WTC11 (cell line): Measurements from ENCODE around the gene PRKAR1B. TPM values are rescaled to one million over a fixed set of nuclear protein-coding genes. Genes with fewer than 3 reads are reported as not detected.

ENCODE experiments used
- ATAC-seq: fragments of 200-7000 bp; cut with Tn5 transposase; 2 replicates; pipeline ENCODE4 v1.10.0; 2021; ENCODE audit warnings: mild to moderate bottlenecking, moderate library complexity
- CTCF ChIA-PET: fragments of 300-600 bp; sonication (Branson Sonifier 250); formaldehyde crosslinking; loops from one replicate; lab custom pipeline; 2021; ENCODE audit warnings: antibody characterized with exemption; lab: Charles Lee
- POLR2A ChIA-PET: fragments of 350-600 bp; sonication (Branson Sonifier 250); formaldehyde crosslinking; loops from one replicate; lab custom pipeline; 2021; ENCODE audit warnings: antibody characterized with exemption; lab: Charles Lee
- DNase-seq: peaks from one replicate; pipeline ENCODE4 v3.0.0; 2021; ENCODE audit warnings: low spot score
- H3K27ac Mint-ChIP-seq: 2 replicates; pipeline ENCODE4 v1.8.0; 2021; ENCODE audit warnings: mixed read lengths
- H3K27me3 Mint-ChIP-seq: 2 replicates; pipeline ENCODE4 v1.8.0; 2021; ENCODE audit warnings: low read depth, mild to moderate bottlenecking, moderate library complexity, mixed read lengths
- H3K36me3 Mint-ChIP-seq: 2 replicates; pipeline ENCODE4 v1.8.0; 2021; ENCODE audit warnings: mixed read lengths
- H3K4me1 Mint-ChIP-seq: 2 replicates; pipeline ENCODE4 v1.8.0; 2022; ENCODE audit warnings: mixed read lengths
- H3K4me3 Mint-ChIP-seq: 2 replicates; pipeline ENCODE4 v1.8.0; 2021; ENCODE audit warnings: mild to moderate bottlenecking, moderate library complexity, mixed read lengths
- H3K9me3 Mint-ChIP-seq: 2 replicates; pipeline ENCODE4 v1.8.0; 2021; ENCODE audit warnings: mixed read lengths
- JUN ChIP-seq: sonication (generic); formaldehyde crosslinking; IDR thresholded peaks from 2 replicates; pipeline ENCODE4 v1.8.0; 2023; ENCODE audit warnings: mild to moderate bottlenecking, missing genetic modification reagents
- KAT7 ChIP-seq: sonication (generic); formaldehyde crosslinking; IDR thresholded peaks from 2 replicates; pipeline ENCODE4 v1.8.1; 2023; ENCODE audit warnings: missing genetic modification reagents, mild to moderate bottlenecking, borderline replicate concordance
- NFE2L1 ChIP-seq: sonication (generic); formaldehyde crosslinking; IDR thresholded peaks from 2 replicates; pipeline ENCODE4 v1.8.1; 2023; ENCODE audit warnings: missing genetic modification reagents
- RORB ChIP-seq: fragments of 250-450 bp; sonication (Bioruptor Pico); IDR thresholded peaks from 2 replicates; pipeline ENCODE4 v1.9.0; 2021; ENCODE audit warnings: mild to moderate bottlenecking
- TCF7 ChIP-seq: sonication (generic); formaldehyde crosslinking; IDR thresholded peaks from 2 replicates; pipeline ENCODE4 v1.8.0; 2022; ENCODE audit warnings: mild to moderate bottlenecking, low read depth, missing genetic modification reagents, moderate library complexity
- ZNF317 ChIP-seq: sonication (generic); formaldehyde crosslinking; IDR thresholded peaks from 2 replicates; pipeline ENCODE4 v1.8.1; 2023; ENCODE audit warnings: low read depth, mild to moderate bottlenecking, moderate library complexity, missing genetic modification reagents, borderline replicate concordance
- ZNF416 ChIP-seq: fragments of 250-450 bp; sonication (Bioruptor Pico); IDR thresholded peaks from 2 replicates; pipeline ENCODE4 v1.9.0; 2021; ENCODE audit warnings: mild to moderate bottlenecking, inconsistent platforms
- ZNF671 ChIP-seq: fragments of 250-450 bp; sonication (Bioruptor Pico); IDR thresholded peaks from 2 replicates; pipeline ENCODE4 v1.8.0; 2021; ENCODE audit warnings: mild to moderate bottlenecking
- total RNA-seq: library from RNA; stranded (reverse); gene quantifications from 3 replicates; pipeline ENCODE4 v1.2.3, GENCODE V29; 2021
- TF ChIP-seq, protein P1 (sequence below): sonication (generic); formaldehyde crosslinking; IDR thresholded peaks from 2 replicates; pipeline ENCODE4 v1.8.1; 2023; ENCODE audit warnings: mild to moderate bottlenecking, moderate library complexity, missing genetic modification reagents
- TF ChIP-seq, protein P2 (sequence below): sonication (generic); formaldehyde crosslinking; IDR thresholded peaks from 2 replicates; pipeline ENCODE4 v1.8.0; 2023; ENCODE audit warnings: mild to moderate bottlenecking, missing genetic modification reagents
- TF ChIP-seq, protein P3 (sequence below): sonication (generic); formaldehyde crosslinking; IDR thresholded peaks from 2 replicates; pipeline ENCODE4 v1.8.0; 2023; ENCODE audit warnings: missing genetic modification reagents
- TF ChIP-seq, protein P4 (sequence below): sonication (generic); formaldehyde crosslinking; conservative IDR thresholded peaks from 2 replicates; pipeline ENCODE4 v1.8.1; 2023; ENCODE audit warnings: mild to moderate bottlenecking, low read depth, missing genetic modification reagents, moderate library complexity
- TF ChIP-seq, protein P5 (sequence below): fragments of 250-450 bp; sonication (Bioruptor Pico); IDR thresholded peaks from 2 replicates; pipeline ENCODE4 v1.9.0; 2021; ENCODE audit warnings: mild to moderate bottlenecking
- TF ChIP-seq, protein P6 (sequence below): fragments of 200-600 bp; IDR thresholded peaks from 2 replicates; pipeline ENCODE4 v1.8.0; 2022; ENCODE audit warnings: antibody characterized with exemption
- TF ChIP-seq, protein P7 (sequence below): sonication (generic); formaldehyde crosslinking; IDR thresholded peaks from 2 replicates; pipeline ENCODE4 v1.8.1; 2022; ENCODE audit warnings: low read depth, mild to moderate bottlenecking, moderate library complexity, missing genetic modification reagents, borderline replicate concordance
- TF ChIP-seq, protein P8 (sequence below): fragments of 250-450 bp; sonication (Bioruptor Pico); IDR thresholded peaks from 2 replicates; pipeline ENCODE4 v1.9.0; 2021; ENCODE audit warnings: moderate library complexity, mild to moderate bottlenecking, inconsistent platforms, borderline replicate concordance
- TF ChIP-seq, protein P9 (sequence below): sonication (generic); formaldehyde crosslinking; IDR thresholded peaks from 2 replicates; pipeline ENCODE4 v1.8.0; 2022; ENCODE audit warnings: mild to moderate bottlenecking, missing genetic modification reagents

Gene PRKAR1B
- total RNA-seq, 1 experiment from 2014 or later, result 43.6 TPM

DNA sequence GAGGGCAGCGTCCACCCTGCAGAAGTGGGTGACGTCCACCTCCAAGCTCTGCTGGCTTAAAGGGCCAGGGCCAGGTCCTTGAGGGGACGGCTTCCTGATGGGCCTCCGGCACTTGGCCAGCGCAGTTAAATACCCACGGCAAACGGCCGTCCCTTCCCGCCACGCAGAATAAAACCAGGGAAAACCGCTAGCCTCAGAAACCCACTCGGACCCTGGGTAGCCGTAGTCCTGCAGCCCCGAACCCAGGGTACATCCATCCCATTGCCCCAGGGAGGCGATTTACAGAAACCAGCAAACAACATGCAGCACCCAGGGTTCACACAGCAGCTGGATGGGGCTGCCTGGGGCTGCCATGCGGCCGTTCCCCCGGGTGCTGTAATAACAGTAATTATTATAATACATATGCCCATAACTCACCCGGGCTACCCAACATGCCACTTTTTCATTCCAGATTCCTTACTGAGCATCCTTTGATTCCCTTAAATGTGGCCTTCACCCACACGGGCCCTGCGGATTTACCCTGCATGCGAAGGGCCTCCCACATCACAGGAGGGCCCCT, 126.0 kb downstream of the PRKAR1B start:
- Mint-ChIP-seq H3K4me3 (no peak overlapping the region), H3K9me3 (no peaks in the 10 kb centered on the region), H3K27me3 (no peaks in the 10 kb centered on the region), H3K27ac (no peak overlapping the region), H3K36me3 (peaks cover under 1% of the 10 kb centered on the region; the same call in 1 of the 2 replicates), H3K4me1 (peaks cover 4% of the 10 kb centered on the region; the same call in 1 of the 2 replicates)
- ChIA-PET POLR2A (no interaction called here), CTCF (no interaction called here)
- ATAC-seq (no peak), DNase-seq (no peak)
- TF ChIP-seq RORB (CRISPR knock-in tag), result no peak
- TF ChIP-seq, protein P1, sequence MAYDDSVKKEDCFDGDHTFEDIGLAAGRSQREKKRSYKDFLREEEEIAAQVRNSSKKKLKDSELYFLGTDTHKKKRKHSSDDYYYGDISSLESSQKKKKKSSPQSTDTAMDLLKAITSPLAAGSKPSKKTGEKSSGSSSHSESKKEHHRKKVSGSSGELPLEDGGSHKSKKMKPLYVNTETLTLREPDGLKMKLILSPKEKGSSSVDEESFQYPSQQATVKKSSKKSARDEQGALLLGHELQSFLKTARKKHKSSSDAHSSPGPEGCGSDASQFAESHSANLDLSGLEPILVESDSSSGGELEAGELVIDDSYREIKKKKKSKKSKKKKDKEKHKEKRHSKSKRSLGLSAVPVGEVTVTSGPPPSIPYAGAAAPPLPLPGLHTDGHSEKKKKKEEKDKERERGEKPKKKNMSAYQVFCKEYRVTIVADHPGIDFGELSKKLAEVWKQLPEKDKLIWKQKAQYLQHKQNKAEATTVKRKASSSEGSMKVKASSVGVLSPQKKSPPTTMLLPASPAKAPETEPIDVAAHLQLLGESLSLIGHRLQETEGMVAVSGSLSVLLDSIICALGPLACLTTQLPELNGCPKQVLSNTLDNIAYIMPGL (CRISPR knock-in tag), result no peak
- TF ChIP-seq JUN (CRISPR knock-in tag), result no peak
- TF ChIP-seq, protein P2, sequence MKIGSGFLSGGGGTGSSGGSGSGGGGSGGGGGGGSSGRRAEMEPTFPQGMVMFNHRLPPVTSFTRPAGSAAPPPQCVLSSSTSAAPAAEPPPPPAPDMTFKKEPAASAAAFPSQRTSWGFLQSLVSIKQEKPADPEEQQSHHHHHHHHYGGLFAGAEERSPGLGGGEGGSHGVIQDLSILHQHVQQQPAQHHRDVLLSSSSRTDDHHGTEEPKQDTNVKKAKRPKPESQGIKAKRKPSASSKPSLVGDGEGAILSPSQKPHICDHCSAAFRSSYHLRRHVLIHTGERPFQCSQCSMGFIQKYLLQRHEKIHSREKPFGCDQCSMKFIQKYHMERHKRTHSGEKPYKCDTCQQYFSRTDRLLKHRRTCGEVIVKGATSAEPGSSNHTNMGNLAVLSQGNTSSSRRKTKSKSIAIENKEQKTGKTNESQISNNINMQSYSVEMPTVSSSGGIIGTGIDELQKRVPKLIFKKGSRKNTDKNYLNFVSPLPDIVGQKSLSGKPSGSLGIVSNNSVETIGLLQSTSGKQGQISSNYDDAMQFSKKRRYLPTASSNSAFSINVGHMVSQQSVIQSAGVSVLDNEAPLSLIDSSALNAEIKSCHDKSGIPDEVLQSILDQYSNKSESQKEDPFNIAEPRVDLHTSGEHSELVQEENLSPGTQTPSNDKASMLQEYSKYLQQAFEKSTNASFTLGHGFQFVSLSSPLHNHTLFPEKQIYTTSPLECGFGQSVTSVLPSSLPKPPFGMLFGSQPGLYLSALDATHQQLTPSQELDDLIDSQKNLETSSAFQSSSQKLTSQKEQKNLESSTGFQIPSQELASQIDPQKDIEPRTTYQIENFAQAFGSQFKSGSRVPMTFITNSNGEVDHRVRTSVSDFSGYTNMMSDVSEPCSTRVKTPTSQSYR (CRISPR knock-in tag), result no peak
- no peak for TF ChIP-seq ZNF671
- no peak for TF ChIP-seq KAT7 (CRISPR knock-in tag)
- TF ChIP-seq, protein P3, sequence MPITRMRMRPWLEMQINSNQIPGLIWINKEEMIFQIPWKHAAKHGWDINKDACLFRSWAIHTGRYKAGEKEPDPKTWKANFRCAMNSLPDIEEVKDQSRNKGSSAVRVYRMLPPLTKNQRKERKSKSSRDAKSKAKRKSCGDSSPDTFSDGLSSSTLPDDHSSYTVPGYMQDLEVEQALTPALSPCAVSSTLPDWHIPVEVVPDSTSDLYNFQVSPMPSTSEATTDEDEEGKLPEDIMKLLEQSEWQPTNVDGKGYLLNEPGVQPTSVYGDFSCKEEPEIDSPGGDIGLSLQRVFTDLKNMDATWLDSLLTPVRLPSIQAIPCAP (CRISPR knock-in tag), result no peak
- TF ChIP-seq ZNF416 (CRISPR knock-in tag), result no peak
- no peak for TF ChIP-seq TCF7 (CRISPR knock-in tag)
- TF ChIP-seq NFE2L1, result no peak
- TF ChIP-seq, protein P4, sequence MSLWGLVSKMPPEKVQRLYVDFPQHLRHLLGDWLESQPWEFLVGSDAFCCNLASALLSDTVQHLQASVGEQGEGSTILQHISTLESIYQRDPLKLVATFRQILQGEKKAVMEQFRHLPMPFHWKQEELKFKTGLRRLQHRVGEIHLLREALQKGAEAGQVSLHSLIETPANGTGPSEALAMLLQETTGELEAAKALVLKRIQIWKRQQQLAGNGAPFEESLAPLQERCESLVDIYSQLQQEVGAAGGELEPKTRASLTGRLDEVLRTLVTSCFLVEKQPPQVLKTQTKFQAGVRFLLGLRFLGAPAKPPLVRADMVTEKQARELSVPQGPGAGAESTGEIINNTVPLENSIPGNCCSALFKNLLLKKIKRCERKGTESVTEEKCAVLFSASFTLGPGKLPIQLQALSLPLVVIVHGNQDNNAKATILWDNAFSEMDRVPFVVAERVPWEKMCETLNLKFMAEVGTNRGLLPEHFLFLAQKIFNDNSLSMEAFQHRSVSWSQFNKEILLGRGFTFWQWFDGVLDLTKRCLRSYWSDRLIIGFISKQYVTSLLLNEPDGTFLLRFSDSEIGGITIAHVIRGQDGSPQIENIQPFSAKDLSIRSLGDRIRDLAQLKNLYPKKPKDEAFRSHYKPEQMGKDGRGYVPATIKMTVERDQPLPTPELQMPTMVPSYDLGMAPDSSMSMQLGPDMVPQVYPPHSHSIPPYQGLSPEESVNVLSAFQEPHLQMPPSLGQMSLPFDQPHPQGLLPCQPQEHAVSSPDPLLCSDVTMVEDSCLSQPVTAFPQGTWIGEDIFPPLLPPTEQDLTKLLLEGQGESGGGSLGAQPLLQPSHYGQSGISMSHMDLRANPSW, result no peak
- TF ChIP-seq ZNF317 (CRISPR knock-in tag), result no peak
- TF ChIP-seq, protein P5, sequence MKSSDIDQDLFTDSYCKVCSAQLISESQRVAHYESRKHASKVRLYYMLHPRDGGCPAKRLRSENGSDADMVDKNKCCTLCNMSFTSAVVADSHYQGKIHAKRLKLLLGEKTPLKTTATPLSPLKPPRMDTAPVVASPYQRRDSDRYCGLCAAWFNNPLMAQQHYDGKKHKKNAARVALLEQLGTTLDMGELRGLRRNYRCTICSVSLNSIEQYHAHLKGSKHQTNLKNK, result no peak
- TF ChIP-seq, protein P6, sequence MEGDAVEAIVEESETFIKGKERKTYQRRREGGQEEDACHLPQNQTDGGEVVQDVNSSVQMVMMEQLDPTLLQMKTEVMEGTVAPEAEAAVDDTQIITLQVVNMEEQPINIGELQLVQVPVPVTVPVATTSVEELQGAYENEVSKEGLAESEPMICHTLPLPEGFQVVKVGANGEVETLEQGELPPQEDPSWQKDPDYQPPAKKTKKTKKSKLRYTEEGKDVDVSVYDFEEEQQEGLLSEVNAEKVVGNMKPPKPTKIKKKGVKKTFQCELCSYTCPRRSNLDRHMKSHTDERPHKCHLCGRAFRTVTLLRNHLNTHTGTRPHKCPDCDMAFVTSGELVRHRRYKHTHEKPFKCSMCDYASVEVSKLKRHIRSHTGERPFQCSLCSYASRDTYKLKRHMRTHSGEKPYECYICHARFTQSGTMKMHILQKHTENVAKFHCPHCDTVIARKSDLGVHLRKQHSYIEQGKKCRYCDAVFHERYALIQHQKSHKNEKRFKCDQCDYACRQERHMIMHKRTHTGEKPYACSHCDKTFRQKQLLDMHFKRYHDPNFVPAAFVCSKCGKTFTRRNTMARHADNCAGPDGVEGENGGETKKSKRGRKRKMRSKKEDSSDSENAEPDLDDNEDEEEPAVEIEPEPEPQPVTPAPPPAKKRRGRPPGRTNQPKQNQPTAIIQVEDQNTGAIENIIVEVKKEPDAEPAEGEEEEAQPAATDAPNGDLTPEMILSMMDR, result no peak
- TF ChIP-seq, protein P7, sequence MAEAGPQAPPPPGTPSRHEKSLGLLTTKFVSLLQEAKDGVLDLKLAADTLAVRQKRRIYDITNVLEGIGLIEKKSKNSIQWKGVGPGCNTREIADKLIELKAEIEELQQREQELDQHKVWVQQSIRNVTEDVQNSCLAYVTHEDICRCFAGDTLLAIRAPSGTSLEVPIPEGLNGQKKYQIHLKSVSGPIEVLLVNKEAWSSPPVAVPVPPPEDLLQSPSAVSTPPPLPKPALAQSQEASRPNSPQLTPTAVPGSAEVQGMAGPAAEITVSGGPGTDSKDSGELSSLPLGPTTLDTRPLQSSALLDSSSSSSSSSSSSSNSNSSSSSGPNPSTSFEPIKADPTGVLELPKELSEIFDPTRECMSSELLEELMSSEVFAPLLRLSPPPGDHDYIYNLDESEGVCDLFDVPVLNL (CRISPR knock-in tag), result no peak
- TF ChIP-seq, protein P8, sequence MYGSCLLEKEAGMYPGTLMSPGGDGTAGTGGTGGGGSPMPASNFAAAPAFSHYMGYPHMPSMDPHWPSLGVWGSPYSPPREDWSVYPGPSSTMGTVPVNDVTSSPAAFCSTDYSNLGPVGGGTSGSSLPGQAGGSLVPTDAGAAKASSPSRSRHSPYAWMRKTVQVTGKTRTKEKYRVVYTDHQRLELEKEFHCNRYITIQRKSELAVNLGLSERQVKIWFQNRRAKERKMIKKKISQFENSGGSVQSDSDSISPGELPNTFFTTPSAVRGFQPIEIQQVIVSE (CRISPR knock-in tag), result no peak
- TF ChIP-seq, protein P9, sequence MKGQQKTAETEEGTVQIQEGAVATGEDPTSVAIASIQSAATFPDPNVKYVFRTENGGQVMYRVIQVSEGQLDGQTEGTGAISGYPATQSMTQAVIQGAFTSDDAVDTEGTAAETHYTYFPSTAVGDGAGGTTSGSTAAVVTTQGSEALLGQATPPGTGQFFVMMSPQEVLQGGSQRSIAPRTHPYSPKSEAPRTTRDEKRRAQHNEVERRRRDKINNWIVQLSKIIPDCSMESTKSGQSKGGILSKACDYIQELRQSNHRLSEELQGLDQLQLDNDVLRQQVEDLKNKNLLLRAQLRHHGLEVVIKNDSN (CRISPR knock-in tag), result no peak
